CD8-positive, alpha-beta memory T cell (primary cell): Measurements from ENCODE around the gene C4orf50. TPM values are rescaled to one million over a fixed set of nuclear protein-coding genes. Genes with fewer than 3 reads are reported as not detected.
"Not testable (repeated sequence)": the region's sequence is repeated elsewhere in the genome, so short reads cannot be mapped to it uniquely, and the experiment has no call there.

Experiments
- CTCF ChIA-PET: fragments of 350-600 bp; sonication (Branson Sonifier 250); formaldehyde crosslinking; loops from one replicate; lab custom pipeline; 2021; ENCODE audit warnings: antibody characterized with exemption; lab: Charles Lee
- POLR2A ChIA-PET: fragments of 350-600 bp; sonication (Branson Sonifier 250); formaldehyde crosslinking; loops from one replicate; lab custom pipeline; 2021; ENCODE audit warnings: antibody characterized with exemption; lab: Charles Lee
- DNase-seq, 5 donors: peaks; one replicate each; pipeline versions ENCODE4 v3.0.0 to v3.0.0-alpha.2; 2020 to 2022; ENCODE audit warnings: mixed read lengths in 1 of 5
- H3K27ac ChIP-seq: one replicate; pipeline ENCODE4 v1.7.0; 2013; ENCODE audit warnings: low read depth, mild to moderate bottlenecking, low read length, moderate library complexity
- H3K27me3 ChIP-seq: 2 replicates; pipeline ENCODE4 v1.7.0; 2013; ENCODE audit warnings: low read length, mild to moderate bottlenecking; ENCODE audit not compliant: insufficient read depth, poor library complexity, severe bottlenecking
- H3K36me3 ChIP-seq: 2 replicates; pipeline ENCODE4 v1.7.0; 2013; ENCODE audit warnings: mild to moderate bottlenecking, low read length, moderate library complexity; ENCODE audit not compliant: insufficient read depth
- H3K4me1 ChIP-seq: 2 replicates; pipeline ENCODE4 v1.7.0; 2013; ENCODE audit warnings: mild to moderate bottlenecking, low read length, moderate library complexity; ENCODE audit not compliant: insufficient read depth
- H3K4me3 ChIP-seq: 2 replicates; pipeline ENCODE4 v1.7.0; 2013; ENCODE audit warnings: mild to moderate bottlenecking, low read length
- H3K9me3 ChIP-seq: 2 replicates; pipeline ENCODE4 v1.7.0; 2013; ENCODE audit warnings: mild to moderate bottlenecking, low read length
- H3K27ac Mint-ChIP-seq, 8 donors: one replicate each; pipeline ENCODE4 v1.8.0; 2020 to 2021; ENCODE audit warnings: mixed read lengths in 8 of 8, mild to moderate bottlenecking in 6 of 8, inconsistent platforms in 3 of 8, moderate library complexity in 3 of 8
- H3K27me3 Mint-ChIP-seq, 2 donors: one replicate each; pipeline ENCODE4 v1.8.0; 2020 to 2021; ENCODE audit warnings: mixed read lengths in 2 of 2, mild to moderate bottlenecking in 1 of 2, moderate library complexity in 1 of 2
- H3K36me3 Mint-ChIP-seq, 3 donors: one replicate each; pipeline ENCODE4 v1.8.0; 2020 to 2021; ENCODE audit warnings: mixed read lengths in 3 of 3, inconsistent platforms in 1 of 3, mild to moderate bottlenecking in 1 of 3
- H3K4me1 Mint-ChIP-seq, 3 donors: one replicate each; pipeline ENCODE4 v1.8.0; 2020 to 2021; ENCODE audit warnings: mixed read lengths in 3 of 3, inconsistent platforms in 1 of 3, mild to moderate bottlenecking in 1 of 3
- H3K4me3 Mint-ChIP-seq, 7 donors: one replicate each; pipeline ENCODE4 v1.8.0; 2020 to 2021; ENCODE audit warnings: mixed read lengths in 7 of 7, mild to moderate bottlenecking in 6 of 7, moderate library complexity in 4 of 7, inconsistent platforms in 2 of 7
- H3K9me3 Mint-ChIP-seq, 5 donors: one replicate each; pipeline ENCODE4 v1.8.0; 2020 to 2022; ENCODE audit warnings: mixed read lengths in 5 of 5, mild to moderate bottlenecking in 3 of 5, moderate library complexity in 2 of 5, inconsistent platforms in 1 of 5
- polyA plus RNA-seq: library from polyadenylated mRNA; unstranded; fragments of 300-500 nt; fragmentation: Illumina TruSeq; gene quantifications from one replicate; pipeline ENCODE4 v1.2.3, GENCODE V29; 2021
- total RNA-seq, 2 experiments: library from RNA; stranded (reverse); gene quantifications; one replicate each; pipeline ENCODE4 v1.2.3, GENCODE V29; 2021

The C4orf50 gene
- total and polyA plus RNA-seq, 3 experiments from 2014 or later = 0.08 to 0.37 (median 0.24) TPM

GRCh38 chr4:6009452-6009851, 8.8 kb downstream of the C4orf50 start:
- Histone ChIP-seq H3K36me3 (no peaks in the 10 kb centered on the region), H3K9me3 (no peaks in the 10 kb centered on the region), H3K27ac (no peak overlapping the region), H3K4me1 (no peaks in the 10 kb centered on the region), H3K27me3 (no peaks in the 10 kb centered on the region), H3K4me3 (no peak overlapping the region)
- H3K9me3 Mint-ChIP-seq = no peaks in the 10 kb centered on the region
- POLR2A ChIA-PET = no interaction called here
- peaks cover 0 to 7% (median 2%) of the 10 kb centered on the region in 3 donors for H3K36me3 Mint-ChIP-seq
- CTCF ChIA-PET = interaction anchor here (0.9 kb wide), 1 partner anchor 10 kb away, joined by 3 read pairs; no protein-coding TSS in a partner anchor
- no peaks in the 10 kb centered on the region for H3K4me1 Mint-ChIP-seq
- H3K27ac Mint-ChIP-seq = no peak overlapping the region
- DNase-seq = peak in 1 of 5 donors; percentile 12
- H3K4me3 Mint-ChIP-seq = no peak overlapping the region
- peaks cover 26 to 29% of the 10 kb centered on the region in 2 donors for H3K27me3 Mint-ChIP-seq

- H3K4me1 ChIP-seq = no peaks in the 10 kb centered on the region
- ChIA-PET CTCF (interaction anchor here (0.9 kb wide), 1 partner anchor 11 kb away, joined by 3 read pairs; no protein-coding TSS in a partner anchor), POLR2A (no interaction called here)
- H3K4me3 Mint-ChIP-seq = no peak overlapping the region
- no peak overlapping the region for H3K4me3 ChIP-seq
- no peaks in the 10 kb centered on the region for H3K9me3 Mint-ChIP-seq
- peaks cover 26 to 29% of the 10 kb centered on the region in 2 donors for H3K27me3 Mint-ChIP-seq
- no peaks in the 10 kb centered on the region for H3K4me1 Mint-ChIP-seq
- H3K27ac ChIP-seq = no peak overlapping the region
- no peak overlapping the region for H3K27ac Mint-ChIP-seq
- peak in 1 of 5 donors; percentile 36 for DNase-seq
- H3K36me3 ChIP-seq = no peaks in the 10 kb centered on the region
- peaks cover 0 to 7% (median 2%) of the 10 kb centered on the region in 3 donors for H3K36me3 Mint-ChIP-seq
- H3K27me3 ChIP-seq = no peaks in the 10 kb centered on the region
- H3K9me3 ChIP-seq = no peaks in the 10 kb centered on the region
These were observed 9.4 kb downstream of the C4orf50 start for GRCh38 chr4:6008766-6009385.

GRCh38 chr4:6008092-6008551, 10.1 kb downstream of the C4orf50 start:
- H3K4me1 ChIP-seq = no peaks in the 10 kb centered on the region
- no peaks in the 10 kb centered on the region for H3K9me3 ChIP-seq
- peaks cover 26 to 29% of the 10 kb centered on the region in 2 donors for H3K27me3 Mint-ChIP-seq
- peaks cover 0 to 7% (median 2%) of the 10 kb centered on the region in 3 donors for H3K36me3 Mint-ChIP-seq
- H3K27ac Mint-ChIP-seq = no peak overlapping the region
- ChIA-PET CTCF (no interaction called here), POLR2A (no interaction called here)
- no peaks in the 10 kb centered on the region for H3K27me3 ChIP-seq
- H3K4me3 Mint-ChIP-seq = peak overlapping the region in 1 of 7 donors; percentile 63
- H3K27ac ChIP-seq = no peak overlapping the region
- no peak overlapping the region for H3K4me3 ChIP-seq
- DNase-seq = peak in 1 of 5 donors; percentile 8
- no peaks in the 10 kb centered on the region for H3K36me3 ChIP-seq
- H3K4me1 Mint-ChIP-seq = no peaks in the 10 kb centered on the region
- no peaks in the 10 kb centered on the region for H3K9me3 Mint-ChIP-seq

- H3K9me3 ChIP-seq = no peaks in the 10 kb centered on the region
- H3K4me1 ChIP-seq = no peaks in the 10 kb centered on the region
- no peak overlapping the region for H3K4me3 ChIP-seq
- POLR2A ChIA-PET = no interaction called here
- no peaks in the 10 kb centered on the region for H3K27me3 ChIP-seq
- Mint-ChIP-seq H3K27me3 (peaks cover 17 to 20% of the 10 kb centered on the region in 2 donors), H3K36me3 (peaks cover 0 to 7% (median 4%) of the 10 kb centered on the region in 3 donors), H3K27ac (no peak overlapping the region), H3K4me3 (no peak overlapping the region), H3K9me3 (no peaks in the 10 kb centered on the region), H3K4me1 (no peaks in the 10 kb centered on the region)
- H3K27ac ChIP-seq = no peak overlapping the region
- no peaks in the 10 kb centered on the region for H3K36me3 ChIP-seq
- DNase-seq = no peak
- CTCF ChIA-PET = no interaction called here
These were observed 13.1 kb downstream of the C4orf50 start for GRCh38 chr4:6005175-6005574.

GRCh38 chr4:6003485-6003884, 14.7 kb downstream of the C4orf50 start:
- POLR2A ChIA-PET, H3K4me1 Mint-ChIP-seq, CTCF ChIA-PET, H3K4me3 ChIP-seq, H3K4me1 ChIP-seq, H3K27ac ChIP-seq, H3K36me3 ChIP-seq, H3K27ac Mint-ChIP-seq, H3K36me3 Mint-ChIP-seq, H3K27me3 ChIP-seq, H3K9me3 Mint-ChIP-seq, H3K4me3 Mint-ChIP-seq, H3K9me3 ChIP-seq, DNase-seq: not testable (repeated sequence)
- peaks cover 4 to 12% of the 10 kb centered on the region in 2 donors for H3K27me3 Mint-ChIP-seq

GRCh38 chr4:6002926-6003325, 15.3 kb downstream of the C4orf50 start:
- CTCF ChIA-PET = no interaction called here
- peaks cover 0 to 5% (median 0%) of the 10 kb centered on the region in 3 donors for H3K4me1 Mint-ChIP-seq
- Histone ChIP-seq H3K27ac (no peak overlapping the region), H3K4me1 (no peaks in the 10 kb centered on the region), H3K4me3 (no peak overlapping the region), H3K27me3 (no peaks in the 10 kb centered on the region), H3K9me3 (no peaks in the 10 kb centered on the region), H3K36me3 (no peaks in the 10 kb centered on the region)
- H3K9me3 Mint-ChIP-seq = no peaks in the 10 kb centered on the region
- H3K27me3 Mint-ChIP-seq = peaks cover 2 to 9% of the 10 kb centered on the region in 2 donors
- no peak for DNase-seq
- no peak overlapping the region for H3K27ac Mint-ChIP-seq
- POLR2A ChIA-PET = no interaction called here
- peaks cover 0 to 7% (median 2%) of the 10 kb centered on the region in 3 donors for H3K36me3 Mint-ChIP-seq
- H3K4me3 Mint-ChIP-seq = no peak overlapping the region

- Histone ChIP-seq H3K4me3 (no peak overlapping the region), H3K27ac (no peak overlapping the region), H3K4me1 (no peaks in the 10 kb centered on the region), H3K36me3 (no peaks in the 10 kb centered on the region), H3K27me3 (no peaks in the 10 kb centered on the region), H3K9me3 (no peaks in the 10 kb centered on the region)
- DNase-seq = no peak
- H3K36me3 Mint-ChIP-seq = peaks cover 0 to 7% (median 2%) of the 10 kb centered on the region in 3 donors
- ChIA-PET POLR2A (no interaction called here), CTCF (no interaction called here)
- H3K27me3 Mint-ChIP-seq = peaks cover 2 to 9% of the 10 kb centered on the region in 2 donors
- peaks cover 0 to 5% (median 0%) of the 10 kb centered on the region in 3 donors for H3K4me1 Mint-ChIP-seq
- H3K9me3 Mint-ChIP-seq = no peaks in the 10 kb centered on the region
- H3K4me3 Mint-ChIP-seq = no peak overlapping the region
- H3K27ac Mint-ChIP-seq = no peak overlapping the region
These were observed 15.8 kb downstream of the C4orf50 start for GRCh38 chr4:6002492-6002833.

- ChIA-PET CTCF (no interaction called here), POLR2A (no interaction called here)
- H3K9me3 Mint-ChIP-seq = no peaks in the 10 kb centered on the region
- no peak for DNase-seq
- Histone ChIP-seq H3K4me3 (no peak overlapping the region), H3K9me3 (no peaks in the 10 kb centered on the region), H3K27me3 (no peaks in the 10 kb centered on the region), H3K27ac (no peak overlapping the region), H3K4me1 (no peaks in the 10 kb centered on the region), H3K36me3 (no peaks in the 10 kb centered on the region)
- H3K4me3 Mint-ChIP-seq = no peak overlapping the region
- H3K27me3 Mint-ChIP-seq = peaks cover 2 to 7% of the 10 kb centered on the region in 2 donors
- no peak overlapping the region for H3K27ac Mint-ChIP-seq
- peaks cover 0 to 4% (median 2%) of the 10 kb centered on the region in 3 donors for H3K36me3 Mint-ChIP-seq
- H3K4me1 Mint-ChIP-seq = peaks cover 0 to 5% (median 0%) of the 10 kb centered on the region in 3 donors
These were observed 16.3 kb downstream of the C4orf50 start for GRCh38 chr4:6001680-6002491.
